T-helper 1 cell treated with Interleukin-12 subunit alpha and Interleukin-12 subunit beta and Interleukin-4 antibody, amounts not matched to agents 30 ng/mL and 1 ng/mL, for 36 hours (primary cell): ENCODE measurements around the gene FBXO41. TPM values are rescaled to one million over a fixed set of nuclear protein-coding genes. Genes with fewer than 3 reads are reported as not detected.

Experiments
- intact Hi-C: fragments of 100-400 bp; cut with micrococcal nuclease; formaldehyde crosslinking; loops from one replicate; pipeline ENCODE4 v1.15.1; 2024
- total RNA-seq: library from RNA; stranded (reverse); gene quantifications from 2 replicates; pipeline ENCODE4 v1.2.3, GENCODE V29; 2022

Gene FBXO41
- total RNA-seq, 1 donor from 2014 or later = 17.5 TPM

- intact Hi-C loops = no loop called here
These were observed 33.1 kb downstream of the FBXO41 start for GRCh38 chr2:73250872-73251846.

GRCh38 chr2:73249636-73250035, 34.6 kb downstream of the FBXO41 start:
- intact Hi-C loops = no loop called here

GRCh38 chr2:73246850-73247249, 37.4 kb downstream of the FBXO41 start:
- intact Hi-C loops = no loop called here

GRCh38 chr2:73244580-73244979, 39.7 kb downstream of the FBXO41 start:
- intact Hi-C loops = no loop called here

- intact Hi-C loops = no loop called here
These were observed 40.3 kb downstream of the FBXO41 start for GRCh38 chr2:73243884-73244570.

GRCh38 chr2:73239776-73240175, 44.5 kb downstream of the FBXO41 start:
- intact Hi-C loops = loop anchor here (10.0 kb wide), 2 partner anchors 1155 to 1595 kb away; partner anchors contain the start of gene HK2

- intact Hi-C loops = loop anchor here (10.0 kb wide), 2 partner anchors 1156 to 1596 kb away; partner anchors contain the start of gene HK2
These were observed 45.3 kb downstream of the FBXO41 start for GRCh38 chr2:73238976-73239375.

GRCh38 chr2:73238149-73238548, 46.1 kb downstream of the FBXO41 start:
- intact Hi-C loops = loop anchor here (10.0 kb wide), 2 partner anchors 1157 to 1597 kb away; partner anchors contain the start of gene HK2

- intact Hi-C loops = loop anchor here (10.0 kb wide), 2 partner anchors 1158 to 1598 kb away; partner anchors contain the start of gene HK2
These were observed 47.1 kb downstream of the FBXO41 start for GRCh38 chr2:73237168-73237567.

GRCh38 chr2:73235315-73236028, 48.8 kb downstream of the FBXO41 start:
- intact Hi-C loops = loop anchor here (2.0 to 10.0 kb wide), 4 partner anchors 411 to 1723 kb away; partner anchors contain the start of genes HK2 and POLE4

- intact Hi-C loops = loop anchor here (1.0 to 10.0 kb wide), 23 partner anchors 20 to 1725 kb away; partner anchors contain the start of genes ALMS1, AUP1, C2orf81 and DGUOK
These were observed 50.1 kb downstream of the FBXO41 start, which contains the start of gene CCT7 for GRCh38 chr2:73233932-73234832. Gene CCT7, plus strand, starts transcription at chr2:73234308. Its CDS starts 71 bp downstream, at chr2:73234379.

GRCh38 chr2:73233154-73233931, 50.9 kb downstream of the FBXO41 start, which contains the start of gene PRADC1:
Gene PRADC1, minus strand, starts transcription at chr2:73233239. Its CDS starts 79 bp downstream, at chr2:73233160.
- intact Hi-C loops = loop anchor here (1.0 to 10.0 kb wide), 13 partner anchors 19 to 1601 kb away; partner anchors contain the start of genes C2orf81, DGUOK, DOK1 and EGR4

GRCh38 chr2:73232403-73233153, 51.7 kb downstream of the FBXO41 start:
- intact Hi-C loops = loop anchor here (1.0 to 10.0 kb wide), 13 partner anchors 18 to 1602 kb away; partner anchors contain the start of genes C2orf81, DGUOK, DOK1 and EGR4

- intact Hi-C loops = no loop called here
These were observed 55.6 kb downstream of the FBXO41 start for GRCh38 chr2:73228631-73229030.

GRCh38 chr2:73227086-73227485, 57.2 kb downstream of the FBXO41 start:
- intact Hi-C loops = no loop called here

GRCh38 chr2:73225513-73226360, 58.5 kb downstream of the FBXO41 start:
- intact Hi-C loops = no loop called here

GRCh38 chr2:73223821-73224220, 60.5 kb downstream of the FBXO41 start:
- intact Hi-C loops = no loop called here
